Ishikawa (cell line): ENCODE measurements around the gene GRAMD1B.
A peak's percentile ranks its signal among the peaks of the same experiment; 100 is the strongest.

Source experiments
- CEBPB ChIP-seq: IDR thresholded peaks from 2 replicates; pipeline ENCODE4 v1.6.1; 2012
- CREB1 ChIP-seq: IDR thresholded peaks from 2 replicates; pipeline ENCODE4 v1.6.1; 2012; ENCODE audit warnings: low read depth
- EGR1 ChIP-seq: IDR thresholded peaks from 2 replicates; pipeline ENCODE4 v1.6.1; 2012
- EP300 ChIP-seq: IDR thresholded peaks from 2 replicates; pipeline ENCODE4 v1.6.1; 2012; ENCODE audit warnings: borderline replicate concordance
- RAD21 ChIP-seq: IDR thresholded peaks from 2 replicates; pipeline ENCODE4 v1.6.1; 2012; ENCODE audit warnings: low read depth
- REST ChIP-seq: IDR thresholded peaks from 2 replicates; pipeline ENCODE4 v1.6.1; 2012; ENCODE audit warnings: low read depth, mild to moderate bottlenecking
- TAF1 ChIP-seq: IDR thresholded peaks from 2 replicates; pipeline ENCODE4 v1.6.1; 2012; ENCODE audit warnings: low read depth, mild to moderate bottlenecking
- TCF12 ChIP-seq: IDR thresholded peaks from 2 replicates; pipeline ENCODE4 v1.6.1; 2012; ENCODE audit warnings: low read depth
- YY1 ChIP-seq: IDR thresholded peaks from 2 replicates; pipeline ENCODE4 v1.6.1; 2012; ENCODE audit warnings: low read depth
- ZBTB7A ChIP-seq: IDR thresholded peaks from 2 replicates; pipeline ENCODE4 v1.6.1; 2012; ENCODE audit warnings: low read depth
- TF ChIP-seq, protein P1 (sequence below): IDR thresholded peaks from 2 replicates; pipeline ENCODE4 v1.6.1; 2012
- TF ChIP-seq, protein P2 (sequence below): IDR thresholded peaks from 2 replicates; pipeline ENCODE4 v1.6.1; 2012

GRCh38 chr11:123653827-123654565, 223.9 kb downstream of the GRAMD1B start:
- TF ChIP-seq YY1 (no peak), ZBTB7A (peak; percentile 59; the same call in 1 of the 2 replicates), TAF1 (no peak), EGR1 (no peak), CREB1 (no peak), CEBPB (no peak), RAD21 (no peak), EP300 (no peak), REST (peak; percentile 96), TCF12 (no peak)
- TF ChIP-seq, protein P1, sequence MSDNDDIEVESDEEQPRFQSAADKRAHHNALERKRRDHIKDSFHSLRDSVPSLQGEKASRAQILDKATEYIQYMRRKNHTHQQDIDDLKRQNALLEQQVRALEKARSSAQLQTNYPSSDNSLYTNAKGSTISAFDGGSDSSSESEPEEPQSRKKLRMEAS = no peak
- TF ChIP-seq, protein P2, sequence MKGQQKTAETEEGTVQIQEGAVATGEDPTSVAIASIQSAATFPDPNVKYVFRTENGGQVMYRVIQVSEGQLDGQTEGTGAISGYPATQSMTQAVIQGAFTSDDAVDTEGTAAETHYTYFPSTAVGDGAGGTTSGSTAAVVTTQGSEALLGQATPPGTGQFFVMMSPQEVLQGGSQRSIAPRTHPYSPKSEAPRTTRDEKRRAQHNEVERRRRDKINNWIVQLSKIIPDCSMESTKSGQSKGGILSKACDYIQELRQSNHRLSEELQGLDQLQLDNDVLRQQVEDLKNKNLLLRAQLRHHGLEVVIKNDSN = no peak
